Left ventricle myocardium inferior (tissue), 1 donor: ENCODE results near the gene EID3. TPM values are rescaled to one million over a fixed set of nuclear protein-coding genes. Genes with fewer than 3 reads are reported as not detected.

Experiments
- DNase-seq: peaks from one replicate; pipeline ENCODE4 v3.0.0-alpha.2; 2020
- H3K27ac ChIP-seq: fragments of 200-600 bp; replicated peaks from 2 replicates; pipeline ENCODE4 v1.8.0; 2021
- H3K27me3 ChIP-seq: fragments of 200-600 bp; 2 replicates; pipeline ENCODE4 v1.8.0; 2021; ENCODE audit warnings: low read depth
- H3K36me3 ChIP-seq: fragments of 200-600 bp; 2 replicates; pipeline ENCODE4 v1.8.0; 2021
- H3K4me1 ChIP-seq: fragments of 200-600 bp; 2 replicates; pipeline ENCODE4 v1.8.0; 2021
- H3K4me3 ChIP-seq: fragments of 200-600 bp; 2 replicates; pipeline ENCODE4 v1.8.0; 2021; ENCODE audit warnings: mild to moderate bottlenecking, moderate library complexity
- H3K9me3 ChIP-seq: fragments of 200-600 bp; replicated peaks from 2 replicates; pipeline ENCODE4 v1.8.0; 2021
- CTCF ChIP-seq: fragments of 200-600 bp; IDR thresholded peaks from 2 replicates; pipeline ENCODE4 v1.8.0; 2021; ENCODE audit warnings: antibody characterized with exemption, mild to moderate bottlenecking, borderline replicate concordance
- intact Hi-C: fragments of 100-400 bp; cut with micrococcal nuclease; formaldehyde crosslinking; loops from one replicate; pipeline ENCODE4 v1.11.0; 2022
- total RNA-seq: library from RNA; stranded (reverse); fragmentation: NEBNext Ultra II Directional; extraction: Animal tissue kit (Norgen Biotek cat#: 25700); gene quantifications from one replicate; pipeline ENCODE4 v1.2.1, GENCODE V29; 2021
- donor health status: DM: no; HTN: yes; CAD: no; lungs with severe emphysema.

EID3 gene
- total RNA-seq, 1 donor from 2014 or later = 0.60 TPM

- no peaks in the 10 kb centered on the region for H3K36me3 ChIP-seq
- no peaks in the 10 kb centered on the region for H3K27me3 ChIP-seq
- no peak for TF ChIP-seq CTCF
- no peak for DNase-seq
- no peak overlapping the region for H3K4me3 ChIP-seq
- peaks cover 14% of the 10 kb centered on the region for H3K4me1 ChIP-seq
- intact Hi-C loops = loop anchor here (10.0 kb wide), 1 partner anchor 57 kb away; no protein-coding TSS in a partner anchor
- no peak overlapping the region for H3K27ac ChIP-seq
- H3K9me3 ChIP-seq = no peaks in the 10 kb centered on the region
These were observed 21.4 kb upstream of the EID3 start for GRCh38 chr12:104282109-104282508.

GRCh38 chr12:104285740-104286515, 17.6 kb upstream of the EID3 start:
- Histone ChIP-seq H3K4me3 (peak overlapping the region; percentile 72), H3K36me3 (peaks cover 5% of the 10 kb centered on the region), H3K9me3 (no peaks in the 10 kb centered on the region), H3K27me3 (no peaks in the 10 kb centered on the region), H3K27ac (peak overlapping the region; percentile 94), H3K4me1 (peaks cover 46% of the 10 kb centered on the region)
- no peak for DNase-seq
- intact Hi-C loops = loop anchor here (10.0 kb wide), 1 partner anchor 61 kb away; no protein-coding TSS in a partner anchor
- TF ChIP-seq CTCF = no peak

DNA sequence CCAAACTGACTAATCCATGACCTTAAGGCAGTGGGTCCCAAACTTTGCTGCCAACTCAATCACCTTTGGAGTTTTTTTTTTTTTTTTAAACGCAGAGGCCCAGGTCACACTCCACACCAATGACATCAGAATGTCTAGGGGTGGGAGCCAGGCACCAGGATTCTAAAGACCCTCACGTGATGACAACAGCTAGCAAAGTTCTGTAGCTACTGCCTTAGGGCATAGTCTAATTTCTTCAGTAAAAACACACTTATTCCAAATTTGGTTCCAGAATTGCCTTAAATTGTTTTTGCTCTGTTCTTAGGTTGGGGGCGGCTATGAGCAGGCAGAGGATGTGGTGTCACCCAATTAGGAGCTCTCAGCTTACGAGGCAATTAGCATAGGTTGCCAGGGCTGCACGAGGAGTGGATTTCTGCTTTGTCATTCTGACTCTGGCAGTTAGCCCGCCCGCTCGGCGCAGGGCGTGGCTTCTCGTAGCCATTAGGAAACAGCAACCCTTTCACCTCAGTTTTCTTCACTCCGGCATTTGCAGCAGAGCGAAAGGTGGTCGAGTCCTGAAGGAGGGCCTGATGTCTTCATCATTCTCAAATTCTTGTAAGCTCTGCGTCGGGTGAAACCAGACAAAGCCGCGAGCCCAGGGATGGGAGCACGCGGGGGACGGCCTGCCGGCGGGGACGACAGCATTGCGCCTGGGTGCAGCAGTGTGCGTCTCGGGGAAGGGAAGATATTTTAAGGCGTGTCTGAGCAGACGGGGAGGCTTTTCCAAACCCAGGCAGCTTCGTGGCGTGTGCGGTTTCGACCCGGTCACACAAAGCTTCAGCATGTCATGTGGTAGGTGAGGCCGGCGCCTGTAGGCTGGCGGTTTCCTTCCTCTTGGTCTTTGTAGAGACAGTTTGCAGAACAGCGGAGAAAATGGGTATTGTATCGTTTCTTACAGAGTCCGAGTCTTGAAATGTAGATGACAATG, 16.7 kb upstream of the EID3 start:
- Histone ChIP-seq H3K36me3 (peaks cover 14% of the 10 kb centered on the region), H3K27ac (peak overlapping the region; percentile 94), H3K4me3 (peak overlapping the region; percentile 72), H3K9me3 (no peaks in the 10 kb centered on the region), H3K4me1 (peaks cover 49% of the 10 kb centered on the region), H3K27me3 (no peaks in the 10 kb centered on the region)
- intact Hi-C loops = loop anchor here (10.0 kb wide), 1 partner anchor 62 kb away; no protein-coding TSS in a partner anchor
- TF ChIP-seq CTCF = no peak
- DNase-seq = peak; percentile 94

DNA sequence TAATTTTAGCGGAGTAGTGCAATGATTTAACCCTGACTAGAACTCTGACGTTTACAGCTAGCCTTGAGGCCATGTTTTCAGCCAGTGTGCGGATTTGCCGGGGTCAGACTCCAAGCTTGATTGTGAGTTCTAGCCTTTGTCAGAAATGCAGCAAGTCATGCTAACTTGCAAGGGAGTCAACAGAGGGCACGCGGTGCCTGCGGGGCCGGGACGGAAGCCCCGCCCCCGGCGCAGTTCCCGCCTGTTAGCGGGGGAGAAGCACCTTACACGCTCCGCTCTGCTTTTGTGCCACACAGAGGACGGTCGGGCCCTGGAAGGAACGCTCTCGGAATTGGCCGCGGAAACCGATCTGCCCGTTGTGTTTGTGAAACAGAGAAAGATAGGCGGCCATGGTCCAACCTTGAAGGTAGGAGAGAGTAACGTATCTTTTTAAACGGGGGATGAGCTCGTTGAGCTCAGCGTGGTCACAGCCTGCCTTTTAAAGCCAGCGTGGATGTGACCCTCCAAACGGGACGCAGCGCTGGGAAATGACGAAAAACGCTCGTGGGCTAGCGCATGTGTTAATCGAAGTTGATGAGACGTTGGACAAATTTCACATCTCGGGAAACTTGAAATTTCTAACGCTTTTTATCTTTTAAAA, 14.8 kb upstream of the EID3 start:
- intact Hi-C loops = loop anchor here (10.0 kb wide), 1 partner anchor 64 kb away; no protein-coding TSS in a partner anchor
- Histone ChIP-seq H3K27ac (peak overlapping the region; percentile 94), H3K4me3 (peak overlapping the region; percentile 72), H3K36me3 (peaks cover 27% of the 10 kb centered on the region), H3K9me3 (no peaks in the 10 kb centered on the region), H3K4me1 (peaks cover 63% of the 10 kb centered on the region), H3K27me3 (no peaks in the 10 kb centered on the region)
- no peak for TF ChIP-seq CTCF
- DNase-seq = peak; percentile 77

GRCh38 chr12:104290320-104290719, 13.2 kb upstream of the EID3 start:
- TF ChIP-seq CTCF = no peak
- H3K27ac ChIP-seq = no peak overlapping the region
- peaks cover 77% of the 10 kb centered on the region for H3K4me1 ChIP-seq
- H3K27me3 ChIP-seq = no peaks in the 10 kb centered on the region
- no peak overlapping the region for H3K4me3 ChIP-seq
- intact Hi-C loops = no loop called here
- peaks cover 36% of the 10 kb centered on the region for H3K36me3 ChIP-seq
- no peak for DNase-seq
- no peaks in the 10 kb centered on the region for H3K9me3 ChIP-seq
